ENCODE data around the gene CAMK1.
A peak's percentile ranks its signal among the peaks of the same experiment; 100 is the strongest.
"Not testable (repeated sequence)": the region's sequence is repeated elsewhere in the genome, so short reads cannot be mapped to it uniquely, and the experiment has no call there.

Gene CAMK1

DNA sequence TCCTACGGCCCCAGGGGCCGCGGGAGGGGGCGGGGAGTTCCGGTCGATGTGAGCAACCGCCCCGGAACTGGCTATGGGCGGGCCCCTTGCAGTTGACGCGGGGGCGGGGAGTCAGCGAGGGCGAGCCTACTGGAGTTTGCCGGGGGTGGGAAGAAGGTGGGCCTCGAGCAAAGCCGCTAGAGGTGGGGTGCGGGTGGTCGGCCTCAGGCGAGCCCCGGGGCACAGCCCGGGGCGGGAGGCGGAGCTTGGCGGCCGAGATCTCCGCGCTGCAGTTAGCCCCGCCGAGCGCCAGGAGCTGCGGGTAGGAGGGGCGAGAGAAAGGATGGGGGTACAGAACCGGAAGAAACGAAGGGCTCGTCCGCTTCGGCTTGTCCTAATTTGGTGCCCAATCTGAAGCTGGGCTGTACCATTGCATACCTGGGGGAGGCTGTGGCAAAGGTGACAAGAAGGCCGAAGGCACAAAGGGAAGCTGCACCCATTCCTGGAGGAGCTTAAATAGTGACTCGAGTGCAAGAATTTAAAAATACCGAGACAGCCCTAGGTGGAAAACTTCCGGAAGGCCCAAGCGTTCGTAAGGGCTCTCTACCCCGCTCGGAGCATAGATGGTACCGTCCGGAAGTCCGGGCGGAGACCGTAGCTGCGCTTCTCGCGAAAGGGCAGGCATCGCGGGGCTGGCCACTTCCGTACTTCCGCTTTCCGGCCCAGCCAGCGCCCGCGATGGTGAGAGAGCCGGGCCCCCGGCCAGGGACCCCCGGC lies 22.8 kb upstream of the CAMK1 start, which contains the start of the genes ARPC4 and TADA3:
ARPC4 (plus strand) TSS at position 678 of the 756 bp plus-strand sequence; CDS start at position 718, 40 bp downstream.
TADA3 (minus strand) TSS at position 69 of the 756 bp plus-strand sequence. CDS start 1,007 bp downstream, outside the sequence.
- peak; percentile 87 for DNase-seq

GRCh38 chr3:9791790-9792404 lies 22.1 kb upstream of the CAMK1 start:
- no peak for DNase-seq

DNA sequence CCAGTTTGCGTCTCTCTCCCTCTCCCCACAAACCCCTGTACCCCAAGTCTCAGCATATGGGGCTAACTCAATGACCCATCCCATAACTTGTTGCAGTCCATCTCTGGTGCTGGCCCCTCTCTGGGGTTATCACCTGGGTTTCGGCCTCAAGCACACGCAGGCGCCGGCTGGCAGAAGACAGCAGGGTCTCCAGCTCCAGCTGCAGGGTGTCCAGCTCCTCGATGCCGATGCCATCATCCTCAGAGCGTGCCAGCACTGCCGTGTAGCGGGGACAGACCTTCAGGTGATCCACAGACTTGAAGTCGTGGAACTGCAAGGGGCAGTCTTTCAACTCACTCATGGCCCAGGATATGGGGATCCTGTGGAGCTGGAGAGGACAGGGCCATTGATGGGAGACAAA lies 21.4 kb upstream of the CAMK1 start:
- no peak for DNase-seq

DNA sequence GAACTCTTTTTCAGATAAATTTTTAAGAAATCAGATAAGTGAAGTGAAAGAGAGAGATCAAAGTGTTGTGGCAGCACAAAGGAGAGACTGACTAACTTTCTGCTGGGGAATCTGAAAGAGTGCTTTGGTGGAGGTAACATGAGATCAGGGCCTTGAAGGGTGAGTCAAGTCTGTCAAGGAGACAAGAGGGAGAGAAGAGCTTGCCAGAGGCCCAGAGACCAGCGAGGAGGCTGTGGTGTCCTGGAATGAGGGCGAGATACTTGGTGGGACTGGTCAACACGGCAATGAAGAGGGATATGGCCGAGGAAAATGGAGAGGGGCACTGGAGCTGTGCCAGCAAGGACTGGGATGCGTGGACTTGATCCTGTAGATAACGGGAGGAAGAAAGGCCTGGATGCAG lies 18.0 kb upstream of the CAMK1 start:
- DNase-seq, result no peak

GRCh38 chr3:9786825-9787669 lies 17.3 kb upstream of the CAMK1 start:
- DNase-seq, result no peak

DNA sequence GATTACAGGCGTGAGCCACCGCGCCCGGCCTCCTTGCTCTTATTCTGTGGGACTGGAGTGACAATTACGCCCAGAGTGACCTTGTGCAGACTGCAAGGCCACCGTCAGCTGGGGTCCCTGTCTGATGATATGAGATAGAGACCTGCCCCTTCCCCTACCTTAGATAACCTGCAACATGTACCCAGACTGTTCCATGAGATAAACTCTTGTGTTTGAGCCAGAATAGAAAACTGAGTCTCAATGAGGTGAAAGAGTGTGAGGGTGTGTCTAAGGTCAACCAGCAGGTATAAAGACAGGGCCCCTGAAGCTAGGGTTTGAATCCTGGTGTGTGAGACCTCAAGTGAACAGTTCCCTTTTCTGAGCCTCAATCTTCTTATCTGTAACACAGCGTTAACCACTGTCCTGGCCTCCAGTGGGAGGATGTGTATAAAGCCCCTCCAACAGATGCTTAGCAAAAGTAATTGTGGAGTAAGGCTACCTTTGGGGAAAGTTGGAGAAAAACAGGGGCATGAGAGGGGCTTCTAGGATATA lies 16.5 kb upstream of the CAMK1 start:
- DNase-seq, result no peak

DNA sequence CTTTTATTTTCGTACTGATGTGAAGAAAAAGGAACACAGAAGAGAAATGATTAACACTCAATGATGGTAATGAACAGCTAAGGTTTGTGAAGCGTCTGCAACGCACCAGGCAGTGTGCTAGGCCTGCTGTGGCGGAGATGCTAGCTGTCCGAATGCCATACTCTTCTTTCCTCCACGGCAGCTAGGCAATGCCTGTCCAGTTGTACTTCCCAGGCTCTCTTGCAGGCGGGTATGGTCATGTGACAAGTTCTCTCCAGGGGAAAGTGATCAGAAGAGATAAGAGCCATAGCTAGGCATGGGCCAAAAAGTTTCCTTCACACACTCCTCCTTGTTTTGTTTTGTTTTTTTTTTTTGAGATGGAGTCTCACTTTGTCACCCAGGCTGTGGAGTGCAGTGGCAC lies 15.9 kb upstream of the CAMK1 start:
- no peak for DNase-seq

DNA sequence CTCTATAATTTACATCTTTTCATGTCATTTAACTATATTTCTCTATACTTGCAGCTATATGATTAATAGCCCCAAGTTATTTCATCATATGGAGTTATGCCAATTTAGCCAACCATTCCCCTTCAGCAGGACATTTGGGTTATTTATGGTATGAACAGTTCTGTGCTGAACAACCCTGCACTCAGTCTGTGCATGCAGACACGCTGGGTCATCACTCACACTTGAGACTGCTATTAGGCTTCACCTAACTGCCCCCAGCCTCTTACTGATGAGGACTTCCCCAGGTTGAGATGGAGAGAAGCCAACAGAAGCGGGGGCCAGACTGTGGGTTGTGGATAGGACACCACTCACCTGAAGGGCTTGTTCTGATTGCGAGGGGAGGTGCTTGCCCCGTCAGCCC lies 15.2 kb upstream of the CAMK1 start:
- no peak for DNase-seq

GRCh38 chr3:9783954-9784353 lies 14.2 kb upstream of the CAMK1 start:
- DNase-seq, result no peak

- no peak for DNase-seq
These were observed 13.0 kb upstream of the CAMK1 start for GRCh38 chr3:9782770-9783169.

DNA sequence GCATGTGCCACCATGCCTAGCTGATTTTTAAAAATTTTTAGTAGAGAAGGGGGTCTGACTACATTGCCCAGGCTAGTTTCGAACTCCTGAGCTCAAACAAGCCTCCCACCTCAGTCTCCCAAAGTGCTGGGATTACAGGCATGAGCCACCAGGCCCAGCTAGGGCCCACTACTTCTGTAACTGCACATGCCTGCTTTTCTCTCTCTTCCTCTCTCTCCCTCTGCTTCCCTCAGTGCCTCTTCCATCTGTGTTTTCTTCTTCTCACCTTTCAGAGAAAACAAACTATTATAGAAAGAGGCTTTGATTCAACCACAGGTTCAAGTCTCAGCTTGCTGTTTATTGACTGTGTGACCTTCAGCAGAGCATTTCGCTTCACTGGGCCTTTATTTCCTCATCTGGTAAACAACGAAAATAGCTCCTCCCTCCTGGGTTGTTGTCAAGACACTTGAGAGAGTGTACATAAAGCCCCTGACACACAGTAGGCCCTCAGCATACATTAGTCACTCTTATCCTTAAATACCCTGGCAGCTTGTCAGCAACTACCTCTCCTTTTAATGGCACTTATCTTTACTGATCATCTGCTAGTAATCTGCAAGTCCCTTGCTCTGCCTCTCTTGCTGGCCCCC lies 12.3 kb upstream of the CAMK1 start:
- no peak for DNase-seq

GRCh38 chr3:9781551-9781950 lies 11.8 kb upstream of the CAMK1 start:
- DNase-seq, result no peak

- DNase-seq, result no peak
These were observed 11.2 kb upstream of the CAMK1 start for GRCh38 chr3:9780910-9781309.

DNA sequence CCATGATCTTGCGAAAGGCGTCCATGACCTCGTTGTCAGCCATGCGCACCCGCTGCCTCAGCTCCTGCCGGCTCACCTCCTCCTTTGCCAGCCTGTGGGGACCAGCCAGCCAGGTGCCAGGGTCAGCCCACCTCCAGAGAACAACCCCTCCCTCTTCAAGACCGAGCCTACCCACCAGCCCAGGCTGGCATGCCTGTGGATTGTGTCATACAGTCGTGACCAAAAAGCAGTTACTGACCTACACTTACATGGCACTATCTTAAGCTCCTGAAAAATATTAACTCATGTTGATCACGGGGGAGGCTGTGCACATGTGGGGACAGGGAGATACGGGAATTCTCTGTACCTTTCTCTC lies 10.7 kb upstream of the CAMK1 start:
- no peak for DNase-seq

GRCh38 chr3:9779721-9780457 lies 10.1 kb upstream of the CAMK1 start:
- DNase-seq, result no peak

- DNase-seq, result no peak
These were observed 9.4 kb upstream of the CAMK1 start for GRCh38 chr3:9779075-9779593.

DNA sequence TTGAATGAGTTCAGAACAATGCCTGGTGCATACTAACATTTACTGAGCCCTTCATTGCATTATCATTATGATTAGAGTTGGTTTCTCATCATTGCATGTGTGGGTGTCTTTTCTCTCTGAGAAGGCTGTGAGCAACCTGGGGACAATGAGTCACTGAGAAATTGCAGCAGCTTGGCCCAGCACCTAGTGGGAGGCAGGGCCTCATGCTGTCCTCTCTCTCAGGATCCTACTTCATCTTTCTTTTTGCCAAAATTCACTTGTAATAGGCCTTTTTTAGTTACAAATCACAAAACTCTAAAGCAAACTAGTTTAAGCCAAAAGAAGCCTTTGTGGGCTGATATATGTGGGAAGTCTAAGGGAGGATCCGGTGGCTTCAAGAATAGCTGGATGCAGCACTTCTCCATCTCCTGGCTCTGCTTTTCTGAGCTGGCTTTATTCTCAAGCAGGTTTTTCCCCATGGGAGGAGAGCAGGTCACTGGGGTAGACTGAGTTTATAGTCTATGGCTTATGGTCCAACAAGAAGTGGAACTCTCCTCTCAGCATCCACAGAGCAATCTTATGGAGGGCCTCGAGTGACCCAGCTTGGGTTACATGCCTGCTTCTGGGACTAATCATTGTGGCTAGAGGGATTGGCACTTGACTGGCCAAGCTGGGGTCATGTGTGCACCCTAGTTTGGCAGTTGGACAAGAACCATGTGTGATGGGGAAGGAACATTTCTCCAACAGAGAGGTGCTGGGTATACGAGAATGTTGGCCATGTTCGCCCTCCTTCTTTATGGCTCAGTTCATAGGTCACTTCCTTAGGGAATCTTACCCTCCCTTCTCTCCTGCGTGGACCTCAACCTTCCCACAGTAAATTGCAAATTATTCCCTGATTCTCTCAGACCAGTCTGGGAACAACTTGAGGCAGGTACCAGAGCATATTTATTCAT lies 8.7 kb upstream of the CAMK1 start:
- DNase-seq, result peak; percentile 52

DNA sequence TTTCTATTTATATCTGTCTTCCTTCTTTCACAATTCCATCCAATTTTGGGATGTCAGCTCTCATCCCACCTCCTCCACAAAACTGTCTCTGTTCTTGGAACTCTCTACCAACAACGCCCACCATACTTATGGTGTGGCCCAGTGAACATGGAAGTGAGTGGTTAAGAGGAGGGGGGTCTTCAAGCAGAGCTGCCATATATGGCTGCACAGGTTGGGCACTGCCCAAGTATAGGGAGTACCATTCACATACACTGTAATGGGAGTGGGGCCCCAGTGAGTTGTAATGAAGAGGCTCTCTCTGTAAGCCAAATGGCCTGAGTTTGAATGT lies 7.9 kb upstream of the CAMK1 start:
- no peak for DNase-seq

DNA sequence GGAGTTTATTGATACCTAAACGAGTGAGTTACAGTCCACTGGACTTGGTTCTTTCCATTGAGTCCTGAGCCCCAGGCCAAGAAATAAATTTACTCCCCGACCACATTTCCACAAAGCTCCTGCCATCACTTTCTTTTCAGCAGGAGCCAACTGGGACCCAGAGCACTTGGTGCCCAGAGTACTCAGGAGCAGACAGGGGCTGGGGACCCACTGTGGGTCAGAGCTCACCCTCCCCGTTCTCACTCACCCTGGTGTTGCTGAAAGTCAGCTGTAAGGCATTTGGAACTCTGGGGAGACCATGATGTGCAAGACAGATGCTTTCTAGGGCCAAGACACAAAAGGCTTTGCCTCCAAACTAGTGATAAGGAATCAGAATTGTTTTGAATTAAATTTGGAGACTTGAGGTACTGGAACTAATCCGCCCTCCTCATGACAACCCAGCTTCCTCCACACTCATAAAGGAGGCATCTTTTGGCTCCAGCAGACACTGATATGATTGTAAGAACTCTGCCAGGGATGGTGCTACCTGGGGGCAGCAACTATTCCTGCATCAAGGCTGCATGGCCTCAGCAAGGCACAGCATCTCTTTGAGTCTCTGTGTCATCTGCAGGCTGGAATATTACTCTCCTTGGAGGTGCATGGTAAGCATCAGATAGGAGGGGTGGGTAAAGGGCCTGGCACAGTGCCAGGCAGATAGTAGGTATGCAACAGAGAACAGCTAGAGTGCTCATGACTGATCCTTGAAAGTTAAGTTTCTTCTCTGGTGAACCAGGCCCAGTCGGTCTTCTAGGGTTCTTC lies 7.3 kb upstream of the CAMK1 start:
- no peak for DNase-seq

DNA sequence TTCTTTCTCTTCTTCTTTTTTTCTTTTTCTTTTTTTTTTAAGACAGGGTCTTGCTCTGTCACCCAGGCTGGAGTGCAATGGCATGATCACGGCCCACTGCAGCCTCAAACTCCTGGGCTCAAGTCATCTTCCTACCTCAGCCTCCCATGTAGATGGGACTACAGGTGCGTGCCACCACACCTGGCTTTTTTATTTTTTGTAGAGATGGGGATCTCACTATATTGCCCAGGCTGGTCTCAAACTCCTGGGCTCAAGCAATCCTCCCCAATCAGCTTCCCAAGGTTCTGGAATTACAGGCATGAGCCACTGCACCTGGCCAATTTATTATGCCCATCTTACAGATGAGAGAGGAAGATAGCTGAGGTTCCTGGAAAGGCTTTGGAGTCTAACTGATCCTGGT lies 1.3 kb upstream of the CAMK1 start:
- DNase-seq, result not testable (repeated sequence)
